ENCODE measurements around the gene PTP4A2. TPM values are rescaled to one million over a fixed set of nuclear protein-coding genes. Genes with fewer than 3 reads are reported as not detected.

PTP4A2 gene
- total RNA-seq, result 274 and 419 TPM in 2 replicates

DNA sequence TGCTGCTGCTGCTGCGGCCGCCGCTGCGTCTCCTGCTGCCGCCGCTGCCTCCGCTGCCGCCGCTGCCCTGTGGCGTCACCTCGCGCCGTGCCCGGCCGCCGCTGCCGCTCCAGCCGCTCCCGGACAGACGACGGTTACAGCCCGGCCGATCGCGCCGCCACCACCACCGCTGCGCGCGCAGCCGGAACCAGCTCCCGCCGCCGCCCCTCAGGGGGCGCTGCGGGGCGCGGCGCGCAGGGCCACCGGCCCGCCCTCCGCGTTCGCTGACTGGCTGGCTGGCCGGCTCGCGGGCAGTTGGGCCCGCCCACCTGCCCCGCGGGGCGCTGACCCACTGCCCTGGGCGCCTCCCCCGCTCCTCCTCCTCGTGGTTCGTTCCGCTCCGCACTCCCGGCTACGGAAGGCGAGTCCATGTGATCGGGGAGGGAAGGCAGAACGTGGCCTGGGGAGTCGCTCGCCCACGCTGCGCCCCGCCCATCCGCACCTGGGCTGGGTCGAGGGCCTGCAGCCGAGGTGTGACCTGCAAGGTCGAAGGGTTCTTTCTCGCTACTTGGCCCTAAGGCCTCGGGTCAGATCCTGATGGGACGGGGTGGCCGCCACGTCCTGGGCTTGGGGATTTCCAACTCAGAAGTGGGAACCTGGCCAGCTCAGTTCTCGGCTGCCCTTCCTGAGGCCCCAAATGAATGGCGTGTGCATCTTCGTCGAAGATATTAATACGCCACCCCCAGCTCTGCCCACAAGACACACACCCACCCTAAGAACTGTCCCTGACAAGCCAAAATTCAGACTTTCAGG lies at the start of gene PTP4A2:
PTP4A2 (minus strand) TSS at position 185 of the 792 bp plus-strand sequence. CDS start 19,303 bp downstream, outside the sequence.

Other genes starting within 250 kb of the PTP4A2 start
- gene COL16A1, start 234.4 kb downstream of the PTP4A2 start, total RNA-seq, result 0.26 and 0.87 TPM in 2 replicates
- gene ADGRB2, start 174.0 kb downstream of the PTP4A2 start, total RNA-seq, result 0.09 and 0.11 TPM in 2 replicates
- gene SPOCD1, start 122.3 kb downstream of the PTP4A2 start, total RNA-seq, result 0.86 and 2.1 TPM in 2 replicates
- 47.8 and 60.2 TPM in 2 replicates for gene KHDRBS1, start 75.5 kb upstream of the PTP4A2 start, total RNA-seq
- 9.1 and 10.8 TPM in 2 replicates for gene TMEM39B, start 134.6 kb upstream of the PTP4A2 start, total RNA-seq
- 27.4 and 30.3 TPM in 2 replicates for gene KPNA6, start 169.7 kb upstream of the PTP4A2 start, total RNA-seq
- 61.2 and 70.6 TPM in 2 replicates for gene TXLNA, start 241.3 kb upstream of the PTP4A2 start, total RNA-seq